ENCODE results near the gene LAMA3. TPM values are rescaled to one million over a fixed set of nuclear protein-coding genes. Genes with fewer than 3 reads are reported as not detected.

Gene LAMA3
- total and polyA plus RNA-seq, 2 donors (not counting 3 experiments of a cell fraction or from before 2014, with no cell fraction given) = 2.6 to 12.3 TPM

DNA sequence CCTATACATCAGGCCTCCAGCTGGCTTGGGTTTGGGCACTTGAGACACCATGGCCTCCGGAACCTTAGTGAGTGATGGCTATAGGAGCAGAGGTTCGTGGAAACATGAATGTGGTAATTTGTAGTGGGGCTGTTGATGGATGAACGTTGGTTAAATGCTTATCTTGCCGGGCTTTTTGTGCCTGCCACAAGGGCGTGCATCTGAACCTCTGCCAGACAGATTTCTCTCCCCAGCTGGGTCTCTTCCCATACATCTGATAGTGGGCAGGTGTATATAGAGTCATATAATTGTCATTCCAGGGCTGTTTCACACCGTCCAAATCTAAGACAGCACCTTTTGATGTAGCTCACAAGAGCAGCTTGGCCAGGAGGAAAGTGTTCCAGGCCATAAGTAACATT lies 14.7 kb downstream of the LAMA3 start:
- no peak overlapping the region for H3K9ac ChIP-seq (replicated peaks; ENCODE audit: extremely low read depth, insufficient read depth, low read length)
- no peak overlapping the region for H3K4me3 ChIP-seq (replicated peaks in 1 of 3; ENCODE audit: insufficient read depth in 1 of 3, low read depth in 1 of 3, low read length in 3 of 3)
- no peaks in the 10 kb centered on the region for H3K9me1 ChIP-seq (replicated peaks; ENCODE audit: control insufficient read depth, extremely low read depth, insufficient read depth, low read length)
- BruUV-seq (replicated peaks) = no TSS peak
- no peak for FAIRE-seq
- H2AFZ ChIP-seq (ENCODE audit: low read depth, low read length) = no peak overlapping the region
- TF ChIP-seq EZH2 (IDR thresholded peaks at IDR 0.05; ENCODE audit: borderline replicate concordance, low read depth, low read length, severe bottlenecking) (no peak), MYC (IDR thresholded peaks at IDR 0.05; ENCODE audit: low read depth, low read length) (no peak), POLR2AphosphoS5 (IDR thresholded peaks at IDR 0.05; ENCODE audit: insufficient read depth, low read depth, low read length) (no peak), GATA2 (IDR thresholded peaks at IDR 0.05; ENCODE audit: insufficient read depth, insufficient read length, low read depth, low read length) (no peak), JUN (IDR thresholded peaks at IDR 0.05; ENCODE audit: borderline replicate concordance, insufficient read depth, insufficient read length, low read depth) (no peak), POLR2A (IDR thresholded peaks at IDR 0.05; ENCODE audit: low read depth, low read length) (no peak), FOS (IDR thresholded peaks at IDR 0.05; ENCODE audit: borderline replicate concordance, insufficient read depth, low read length) (no peak)
- TF ChIP-seq, protein P1, sequence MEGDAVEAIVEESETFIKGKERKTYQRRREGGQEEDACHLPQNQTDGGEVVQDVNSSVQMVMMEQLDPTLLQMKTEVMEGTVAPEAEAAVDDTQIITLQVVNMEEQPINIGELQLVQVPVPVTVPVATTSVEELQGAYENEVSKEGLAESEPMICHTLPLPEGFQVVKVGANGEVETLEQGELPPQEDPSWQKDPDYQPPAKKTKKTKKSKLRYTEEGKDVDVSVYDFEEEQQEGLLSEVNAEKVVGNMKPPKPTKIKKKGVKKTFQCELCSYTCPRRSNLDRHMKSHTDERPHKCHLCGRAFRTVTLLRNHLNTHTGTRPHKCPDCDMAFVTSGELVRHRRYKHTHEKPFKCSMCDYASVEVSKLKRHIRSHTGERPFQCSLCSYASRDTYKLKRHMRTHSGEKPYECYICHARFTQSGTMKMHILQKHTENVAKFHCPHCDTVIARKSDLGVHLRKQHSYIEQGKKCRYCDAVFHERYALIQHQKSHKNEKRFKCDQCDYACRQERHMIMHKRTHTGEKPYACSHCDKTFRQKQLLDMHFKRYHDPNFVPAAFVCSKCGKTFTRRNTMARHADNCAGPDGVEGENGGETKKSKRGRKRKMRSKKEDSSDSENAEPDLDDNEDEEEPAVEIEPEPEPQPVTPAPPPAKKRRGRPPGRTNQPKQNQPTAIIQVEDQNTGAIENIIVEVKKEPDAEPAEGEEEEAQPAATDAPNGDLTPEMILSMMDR (IDR thresholded peaks at IDR 0.05; ENCODE audit: extremely low read depth in 1 of 2, insufficient read depth in 1 of 2, low read depth in 1 of 2, low read length in 2 of 2) = no peak
- TF ChIP-seq, protein P2, sequence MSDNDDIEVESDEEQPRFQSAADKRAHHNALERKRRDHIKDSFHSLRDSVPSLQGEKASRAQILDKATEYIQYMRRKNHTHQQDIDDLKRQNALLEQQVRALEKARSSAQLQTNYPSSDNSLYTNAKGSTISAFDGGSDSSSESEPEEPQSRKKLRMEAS (IDR thresholded peaks at IDR 0.05; ENCODE audit: insufficient read depth, insufficient read length) = no peak
- ChIA-PET POLR2A (no interaction called here), CTCF (interaction anchor here (0.9 to 6.6 kb wide), 23 partner anchors 8 to 416 kb away, joined by 3 to 260 read pairs (median 8); no protein-coding TSS in a partner anchor)
- H3K27me3 ChIP-seq (ENCODE audit: control insufficient read depth in 2 of 2, insufficient read depth in 2 of 2, low read length in 2 of 2) = no peaks in the 10 kb centered on the region
- no peak for DNase-seq (ENCODE audit: low read depth, low spot score)
- intact Hi-C loops (cut with micrococcal nuclease) (loop anchor here (1.0 to 2.0 kb wide), 4 partner anchors 82 to 215 kb away; no protein-coding TSS in a partner anchor), dilution Hi-C loops (cut with MboI; ENCODE audit: extremely low pct_ligation_motif_present, low sequenced_read_pairs) (no loop called here)
- H4K20me1 ChIP-seq (replicated peaks; ENCODE audit: control insufficient read depth, extremely low read depth, insufficient read depth, low read length) = no peaks in the 10 kb centered on the region
- H3K4me2 ChIP-seq (ENCODE audit: insufficient read depth, low read length) = no peak overlapping the region
- no peaks in the 10 kb centered on the region for H3K79me2 ChIP-seq (ENCODE audit: control insufficient read depth, insufficient read depth, low read length)
- no peaks in the 10 kb centered on the region for H3K4me1 ChIP-seq (ENCODE audit: control insufficient read depth, extremely low read depth, insufficient read depth, low read length)
- H3K9me3 ChIP-seq (replicated peaks; ENCODE audit: control insufficient read depth, insufficient read depth, low read length) = no peaks in the 10 kb centered on the region
- H3K36me3 ChIP-seq (ENCODE audit: control insufficient read depth in 2 of 2, extremely low read depth in 1 of 2, insufficient read depth in 2 of 2, low read length in 2 of 2) = no peaks in the 10 kb centered on the region
- H3K27ac ChIP-seq (ENCODE audit: insufficient read depth, low read depth, low read length) = no peak overlapping the region

All from endothelial cell of umbilical vein (primary cell).